GM13977 (cell line): ENCODE results near the gene SMARCA2.

Experiments used
- DNase-seq: peaks from one replicate; pipeline ENCODE4 v3.0.0; 2012; ENCODE audit warnings: low spot score
- CTCF ChIP-seq: IDR thresholded peaks from 2 replicates; pipeline ENCODE4 v1.5.1; 2012; ENCODE audit warnings: mild to moderate bottlenecking, control low read depth; ENCODE audit not compliant: insufficient read depth; ENCODE audit errors: extremely low read depth, missing control alignments
- in situ Hi-C: fragments of 300-500 bp; cut with MboI; formaldehyde crosslinking; loops from one replicate; pipeline ENCODE4 v1.12.0; 2022; ENCODE audit warnings: low sequenced_read_pairs, low pct_unique_long_range_greater_than_20kb, mixed read lengths, inconsistent platforms; ENCODE audit not compliant: unreplicated experiment

SMARCA2 gene

GRCh38 chr9:2191609-2191972 lies 176.4 kb downstream of the SMARCA2 start:
- no peak for DNase-seq
- TF ChIP-seq CTCF = no peak
- in situ Hi-C loops = no loop called here

GRCh38 chr9:2192356-2192979 lies 177.3 kb downstream of the SMARCA2 start:
- in situ Hi-C loops = no loop called here
- no peak for DNase-seq
- no peak for TF ChIP-seq CTCF

GRCh38 chr9:2193552-2193951 lies 178.4 kb downstream of the SMARCA2 start:
- TF ChIP-seq CTCF = no peak
- no peak for DNase-seq
- in situ Hi-C loops = no loop called here

GRCh38 chr9:2195211-2195610 lies 180.1 kb downstream of the SMARCA2 start:
- TF ChIP-seq CTCF = no peak
- in situ Hi-C loops = no loop called here

GRCh38 chr9:2196757-2197156 lies 181.6 kb downstream of the SMARCA2 start:
- DNase-seq = no peak
- no peak for TF ChIP-seq CTCF
- in situ Hi-C loops = no loop called here

More at GRCh38 chr9:2195211-2195610, 180.1 kb downstream of the SMARCA2 start:
- no peak for DNase-seq

- TF ChIP-seq CTCF = no peak
- DNase-seq = no peak
- in situ Hi-C loops = no loop called here
These were observed 183.9 kb downstream of the SMARCA2 start for GRCh38 chr9:2198956-2199635.
